IMR-90 (cell line): ENCODE results near the gene NOX3. TPM values are rescaled to one million over a fixed set of nuclear protein-coding genes. Genes with fewer than 3 reads are reported as not detected.

Experiments
- ATAC-seq: fragments of 200-7000 bp; cut with Tn5 transposase; 2 replicates; pipeline ENCODE4 v1.9.1; 2020; ENCODE audit warnings: low read depth, mild to moderate bottlenecking, moderate library complexity
- BruUV-seq: library from RNA; stranded (reverse); fragments of 400-500 nt; replicated peaks from 2 replicates; lab custom pipeline; 2021; lab: Mats Ljungman, UMichigan
- CTCF ChIA-PET: fragments of 300-600 bp; formaldehyde crosslinking; extraction: SDS; loops from one replicate; lab custom pipeline; 2021; ENCODE audit warnings: antibody characterized with exemption; lab: Yijun Ruan, JAX
- POLR2A ChIA-PET: fragments of 300-600 bp; sonication (Branson Sonifier 250); formaldehyde crosslinking; loops from one replicate; lab custom pipeline; 2022; ENCODE audit warnings: antibody characterized with exemption; ENCODE audit not compliant: unreplicated experiment; lab: Charles Lee
- DNase-seq: peaks from one replicate; pipeline ENCODE4 v3.0.0; 2013
- H2AFZ ChIP-seq: replicated peaks from 2 replicates; pipeline ENCODE3; 2013; ENCODE audit warnings: low read length, mild to moderate bottlenecking; ENCODE audit not compliant: poor library complexity
- H2AK5ac ChIP-seq: 2 replicates; pipeline ENCODE4 v1.6.1; 2013; ENCODE audit warnings: low read depth, low read length, inconsistent platforms
- H2AK9ac ChIP-seq: replicated peaks from 2 replicates; pipeline ENCODE3; 2013; ENCODE audit warnings: mild to moderate bottlenecking, low read depth, low read length, moderate library complexity; ENCODE audit not compliant: poor library complexity
- H2BK120ac ChIP-seq: 2 replicates; pipeline ENCODE4 v1.6.1; 2013; ENCODE audit warnings: low read depth, low read length, inconsistent platforms
- H2BK15ac ChIP-seq: 3 replicates; pipeline ENCODE4 v1.6.1; 2013; ENCODE audit warnings: low read depth, low read length, inconsistent platforms
- H2BK20ac ChIP-seq: 2 replicates; pipeline ENCODE4 v1.6.1; 2013; ENCODE audit warnings: low read depth, mild to moderate bottlenecking, inconsistent platforms, low read length, moderate library complexity
- H2BK5ac ChIP-seq: 2 replicates; pipeline ENCODE4 v1.6.1; 2013; ENCODE audit warnings: mild to moderate bottlenecking, low read depth, low read length, inconsistent platforms; ENCODE audit not compliant: poor library complexity, severe bottlenecking
- H3K14ac ChIP-seq: replicated peaks from 2 replicates; pipeline ENCODE4 v1.6.1; 2013; ENCODE audit warnings: low read depth, low read length, inconsistent platforms
- H3K18ac ChIP-seq: 2 replicates; pipeline ENCODE4 v1.6.1; 2013; ENCODE audit warnings: low read depth, low read length, control low read depth
- H3K23ac ChIP-seq: 2 replicates; pipeline ENCODE4 v1.6.1; 2013; ENCODE audit warnings: low read depth, low read length, inconsistent platforms
- H3K27ac ChIP-seq: 2 replicates; pipeline ENCODE4 v1.5.1; 2013; ENCODE audit warnings: mild to moderate bottlenecking, control low read depth, low read length; ENCODE audit not compliant: insufficient read depth
- H3K27me3 ChIP-seq: 2 replicates; pipeline ENCODE4 v1.6.1; 2013; ENCODE audit warnings: low read length; ENCODE audit not compliant: control insufficient read depth, insufficient read depth
- H3K36me3 ChIP-seq: 2 replicates; pipeline ENCODE4 v1.6.1; 2013; ENCODE audit warnings: low read length, mixed read lengths; ENCODE audit not compliant: control insufficient read depth, insufficient read depth
- H3K4ac ChIP-seq: 2 replicates; pipeline ENCODE4 v1.6.1; 2013; ENCODE audit warnings: low read depth, low read length, inconsistent platforms
- H3K4me1 ChIP-seq: 2 replicates; pipeline ENCODE4 v1.6.1; 2013; ENCODE audit warnings: low read length, mixed read lengths; ENCODE audit not compliant: control insufficient read depth, insufficient read depth
- H3K4me2 ChIP-seq: 2 replicates; pipeline ENCODE4 v1.6.1; 2013; ENCODE audit warnings: low read depth, mild to moderate bottlenecking, control low read depth, low read length, moderate library complexity
- H3K4me3 ChIP-seq: 2 replicates; pipeline ENCODE4 v1.5.1; 2013; ENCODE audit warnings: low read depth, mild to moderate bottlenecking, control low read depth, low read length, moderate library complexity; ENCODE audit not compliant: insufficient read depth
- H3K56ac ChIP-seq: 2 replicates; pipeline ENCODE4 v1.6.1; 2013; ENCODE audit warnings: low read length, inconsistent platforms; ENCODE audit not compliant: insufficient read depth; ENCODE audit errors: extremely low read depth
- H3K79me1 ChIP-seq, 2 experiments: 2 replicates each; pipeline ENCODE4 v1.6.1; 2013; ENCODE audit warnings: low read length in 2 of 2, inconsistent platforms in 1 of 2, low read depth in 1 of 2
- H3K9ac ChIP-seq: 2 replicates; pipeline ENCODE4 v1.6.1; 2013; ENCODE audit warnings: low read depth, low read length, control low read depth
- H3K9me1 ChIP-seq: 2 replicates; pipeline ENCODE4 v1.6.1; 2013; ENCODE audit warnings: low read length, inconsistent platforms; ENCODE audit not compliant: insufficient read depth
- H3K9me3 ChIP-seq: 2 replicates; pipeline ENCODE4 v1.6.1; 2013; ENCODE audit warnings: low read length; ENCODE audit not compliant: control insufficient read depth, insufficient read depth
- H4K20me1 ChIP-seq: 2 replicates; pipeline ENCODE4 v1.6.1; 2013; ENCODE audit warnings: low read length, inconsistent platforms; ENCODE audit not compliant: insufficient read depth
- H4K5ac ChIP-seq: 2 replicates; pipeline ENCODE4 v1.6.1; 2013; ENCODE audit warnings: mild to moderate bottlenecking, low read depth, low read length, control low read depth
- H4K8ac ChIP-seq, 2 experiments: 2 replicates each; pipeline ENCODE4 v1.6.1; 2013; ENCODE audit warnings: low read depth in 2 of 2, low read length in 2 of 2, control low read depth in 1 of 2, inconsistent platforms in 1 of 2
- H4K91ac ChIP-seq: 2 replicates; pipeline ENCODE4 v1.6.1; 2013; ENCODE audit warnings: low read depth, low read length, inconsistent platforms; ENCODE audit not compliant: insufficient read depth
- CEBPB ChIP-seq: IDR thresholded peaks from 2 replicates; pipeline ENCODE4 v1.6.1; 2012; ENCODE audit warnings: low read depth, low read length, improper control_type of control experiment
- WGBS, 2 experiments: methylation state at CpG; one replicate each; pipeline versions ENCODE4 v1.1.5 to v1.1.7; 2013; ENCODE audit warnings: missing lambda C conversion rate in 2 of 2; ENCODE audit not compliant: insufficient read length in 1 of 2; ENCODE audit errors: extremely low coverage in 2 of 2; 5-methylcytosine and 5-hydroxymethylcytosine counted together
- dilution Hi-C: fragments of 300-500 bp; cut with HindIII; formaldehyde crosslinking; loops from one replicate; pipeline ENCODE4 v1.14.3; 2018; ENCODE audit warnings: low sequenced_read_pairs; ENCODE audit not compliant: unreplicated experiment
- in situ Hi-C: fragments of 300-500 bp; cut with MboI; formaldehyde crosslinking; loops from 3 replicates; pipeline ENCODE4 v1.14.3; 2019; ENCODE audit warnings: low sequenced_read_pairs, inconsistent platforms, mixed read lengths
- intact Hi-C: fragments of 100-400 bp; cut with micrococcal nuclease; formaldehyde crosslinking; loops from 2 replicates; pipeline ENCODE4 v1.10.0; 2022
- polyA plus RNA-seq, 3 experiments: library from polyadenylated mRNA; depleted of rRNA; stranded (reverse); fragments of >200 nt; gene quantifications; 2 replicates each; pipeline ENCODE4 v1.2.3, GENCODE V29; 2012; ENCODE audit warnings: low replicate concordance in 1 of 3
- total RNA-seq: library from RNA; depleted of rRNA; stranded (reverse); fragments of >200 nt; gene quantifications from 2 replicates; pipeline ENCODE4 v1.2.3, GENCODE V29; 2012

The NOX3 gene
- total and polyA plus RNA-seq, 2 of the 4 experiments (the other 2 are of a cell fraction): not detected

DNA sequence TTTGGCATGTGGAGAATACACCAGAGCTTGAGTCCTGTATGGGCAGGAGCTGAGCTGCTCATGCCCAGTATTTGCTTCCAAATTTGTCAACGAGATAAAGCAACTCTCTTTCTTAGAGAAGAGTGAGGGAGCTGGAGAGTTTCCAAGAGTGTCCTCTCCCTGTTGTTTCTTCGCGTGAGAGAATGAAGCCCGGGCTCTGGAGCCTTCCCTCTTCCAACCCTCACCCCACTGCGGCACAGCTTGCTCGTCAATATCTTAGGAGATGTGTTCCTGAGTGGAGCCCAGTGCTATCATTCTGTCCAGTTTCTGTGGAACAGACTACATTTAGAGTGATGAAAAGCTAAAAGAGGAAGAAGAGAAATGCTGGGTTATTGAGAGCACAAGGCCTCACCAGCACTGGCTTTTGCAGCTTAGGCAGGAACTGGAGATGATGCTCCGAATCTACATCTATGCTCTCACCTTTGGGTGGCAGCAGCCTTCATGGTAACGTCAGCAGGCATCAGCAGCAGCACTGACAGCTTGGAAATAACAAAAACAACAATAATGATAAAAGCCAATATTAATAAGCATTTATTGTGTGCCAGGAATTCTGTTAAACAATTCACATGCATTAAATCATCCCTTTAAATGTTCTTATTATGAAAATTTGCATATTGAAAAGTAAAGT is 74.8 kb downstream of the NOX3 start:
- Histone ChIP-seq H3K14ac (no peak overlapping the region; the same call in 1 of the 2 replicates), H2BK5ac (peak overlapping the region; percentile 68), H3K56ac (no peak overlapping the region), H3K4me3 (no peak overlapping the region), H3K9me3 (no peaks in the 10 kb centered on the region; the same call in 1 of the 2 replicates), H3K79me1 (no peaks in the 10 kb centered on the region), H2AK5ac (peak overlapping the region; percentile 80), H3K18ac (peak overlapping the region; percentile 85; the same call in 1 of the 2 replicates), H3K9me1 (peaks cover 4% of the 10 kb centered on the region), H2BK15ac (peak overlapping the region; percentile 25; the same call in 1 of the 3 replicates), H3K23ac (no peak overlapping the region), H3K4me1 (peaks cover 6% of the 10 kb centered on the region), H2BK20ac (peak overlapping the region; percentile 45; the same call in 1 of the 2 replicates), H3K4me2 (no peak overlapping the region), H3K27me3 (no peaks in the 10 kb centered on the region), H4K20me1 (no peaks in the 10 kb centered on the region), H4K8ac (peak overlapping the region in 1 of 2 experiments; percentile 49; a peak in 1 of 4 replicates), H3K4ac (peak overlapping the region; percentile 51), H3K9ac (no peak overlapping the region), H3K27ac (no peak overlapping the region), H4K91ac (no peak overlapping the region; the same call in 1 of the 2 replicates), H2BK120ac (peak overlapping the region; percentile 50; the same call in 1 of the 2 replicates), H2AFZ (peak overlapping the region; percentile 47), H3K36me3 (no peaks in the 10 kb centered on the region), H2AK9ac (no peak overlapping the region), H4K5ac (peak overlapping the region; percentile 38; the same call in 1 of the 2 replicates)
- CTCF ChIA-PET: interaction anchor here (0.7 kb wide), 1 partner anchor 14 kb away, joined by 3 read pairs; no protein-coding TSS in a partner anchor
- no peak for ATAC-seq
- no TSS peak for BruUV-seq
- POLR2A ChIA-PET: no interaction called here
- in situ Hi-C loops (no loop called here), dilution Hi-C loops (no loop called here), intact Hi-C loops (no loop called here)
- TF ChIP-seq CEBPB: no peak
- no peak for DNase-seq
- WGBS, 2 experiments: no CpG with 5 or more reads among the region's 8 CpGs
